ENCODE results near the gene COL4A1. TPM values are rescaled to one million over a fixed set of nuclear protein-coding genes. Genes with fewer than 3 reads are reported as not detected.
A peak's percentile ranks its signal among the peaks of the same experiment; 100 is the strongest.

COL4A1 gene
- total RNA-seq, 2 experiments from 2014 or later = not detected

DNA sequence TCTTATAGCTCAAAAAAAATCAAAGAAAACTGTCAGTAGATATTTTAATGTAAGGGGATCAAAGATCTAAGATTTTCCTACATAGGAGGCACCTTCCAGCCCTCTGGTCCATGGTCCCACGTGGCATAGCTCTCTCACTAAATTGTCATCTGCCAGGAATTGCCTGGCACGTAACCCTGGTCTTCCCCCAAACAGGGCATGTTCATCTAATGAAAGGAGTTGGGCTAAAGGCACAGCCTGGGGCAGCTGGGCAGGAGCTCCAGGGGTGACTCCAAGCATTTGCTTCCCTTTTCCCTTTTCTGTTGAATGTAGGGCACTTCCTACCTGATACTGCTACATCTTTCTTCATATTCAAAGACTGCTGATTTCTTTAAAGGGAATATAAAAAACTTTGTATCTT, 148.7 kb downstream of the COL4A1 start:
- H3K4me3 Mint-ChIP-seq = no peak overlapping the region
- no peak overlapping the region for H3K27ac Mint-ChIP-seq
- intact Hi-C loops (cut with micrococcal nuclease) = no loop called here
- H3K27me3 Mint-ChIP-seq = peaks cover 3% of the 10 kb centered on the region
- CTCF ChIA-PET = interaction anchor here (0.5 to 1.4 kb wide), 2 partner anchors 10 to 1178 kb away, joined by 3 read pairs; no protein-coding TSS in a partner anchor
- H3K36me3 Mint-ChIP-seq = no peaks in the 10 kb centered on the region
- DNase-seq = no peak
- POLR2A ChIA-PET = no interaction called here
- peaks cover 5% of the 10 kb centered on the region for H3K9me3 Mint-ChIP-seq
- H3K4me1 Mint-ChIP-seq (ENCODE audit: low read depth) = no peaks in the 10 kb centered on the region

DNA sequence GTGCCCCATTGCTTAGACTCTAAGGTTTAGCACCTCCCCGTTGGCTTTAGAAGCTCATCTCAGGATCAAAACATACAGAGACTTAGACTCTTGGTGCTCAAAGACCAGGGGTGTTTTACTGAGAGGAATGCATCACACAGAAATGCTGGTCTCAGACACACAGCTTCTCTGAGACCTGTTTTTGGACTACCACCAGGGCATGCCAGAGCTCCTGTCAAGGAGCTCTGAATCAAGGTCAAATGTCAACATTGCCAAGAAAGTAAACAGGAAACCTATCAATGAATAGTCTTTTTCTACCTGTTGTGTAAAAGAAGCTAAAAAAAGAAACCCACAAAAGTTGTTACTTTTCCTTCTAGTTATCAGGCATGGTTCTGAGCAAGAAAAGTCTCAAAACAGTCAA, 149.2 kb downstream of the COL4A1 start:
- H3K9me3 Mint-ChIP-seq = peaks cover 5% of the 10 kb centered on the region
- H3K4me3 Mint-ChIP-seq = no peak overlapping the region
- ChIA-PET CTCF (interaction anchor here (1.4 kb wide), 1 partner anchor 9 kb away, joined by 3 read pairs; no protein-coding TSS in a partner anchor), POLR2A (no interaction called here)
- H3K27me3 Mint-ChIP-seq = peaks cover 3% of the 10 kb centered on the region
- H3K36me3 Mint-ChIP-seq = no peaks in the 10 kb centered on the region
- no peak overlapping the region for H3K27ac Mint-ChIP-seq
- no peak for DNase-seq
- no peaks in the 10 kb centered on the region for H3K4me1 Mint-ChIP-seq (ENCODE audit: low read depth)
- intact Hi-C loops (cut with micrococcal nuclease) = no loop called here

DNA sequence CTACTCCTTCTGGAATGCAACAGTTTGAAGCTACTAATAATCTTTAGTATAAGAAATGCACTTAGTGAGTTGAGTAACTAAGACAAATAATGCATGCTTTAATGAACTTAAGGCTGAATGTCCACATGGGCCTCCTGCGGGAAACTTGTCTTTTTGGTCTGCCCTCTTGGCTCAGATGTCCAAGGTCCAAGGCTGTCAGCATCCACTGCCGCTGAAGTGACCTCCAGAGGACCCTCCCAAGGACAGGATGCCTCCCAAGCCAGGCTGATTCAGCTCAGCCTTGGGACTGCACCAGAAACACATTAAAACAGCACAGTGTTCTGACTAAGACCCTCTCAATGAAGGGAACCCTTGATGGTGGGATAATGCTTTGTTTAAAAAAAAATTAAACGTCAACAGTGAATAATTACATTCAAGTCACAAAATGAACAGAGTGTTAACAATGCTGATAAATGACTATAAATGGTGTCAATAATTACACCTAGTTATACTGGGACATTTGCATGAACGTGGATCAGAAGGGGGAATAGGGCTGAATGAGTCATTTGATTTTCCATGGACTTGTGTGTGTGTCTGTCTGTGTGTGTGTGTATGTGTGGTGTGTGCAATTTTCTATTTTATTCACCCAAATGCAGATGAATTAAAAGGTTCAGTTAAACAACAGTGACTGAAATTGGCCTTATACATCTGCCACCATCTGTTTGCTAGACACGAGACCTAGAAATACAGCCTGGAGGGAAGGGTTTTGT, 150.5 kb downstream of the COL4A1 start:
- H3K27ac Mint-ChIP-seq = no peak overlapping the region

DNA sequence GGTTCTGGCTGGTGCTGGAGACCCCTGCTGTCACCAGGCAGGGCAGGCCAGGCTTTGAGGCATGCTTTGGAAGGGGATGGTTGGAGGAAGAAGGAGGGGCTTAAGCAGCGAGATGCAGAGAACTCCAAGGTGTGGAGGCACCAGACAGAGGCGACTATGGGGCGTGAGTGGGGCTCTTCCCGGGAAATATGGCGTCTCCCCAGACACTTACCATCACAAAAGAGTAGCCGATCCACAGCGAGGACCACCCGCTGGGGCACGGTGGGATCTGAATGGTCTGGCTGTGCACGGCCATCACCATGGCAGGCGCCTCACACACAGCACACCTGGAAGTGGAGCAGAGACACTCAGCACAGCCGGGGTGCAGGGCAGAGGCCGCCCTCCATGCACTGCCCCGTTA, 151.9 kb downstream of the COL4A1 start:
- Mint-ChIP-seq H3K4me3 (no peak overlapping the region), H3K4me1 (ENCODE audit: low read depth) (no peaks in the 10 kb centered on the region), H3K9me3 (peaks cover 5% of the 10 kb centered on the region), H3K36me3 (no peaks in the 10 kb centered on the region), H3K27ac (no peak overlapping the region), H3K27me3 (peaks cover 2% of the 10 kb centered on the region)
- POLR2A ChIA-PET = no interaction called here
- CTCF ChIA-PET = no interaction called here
- no peak for DNase-seq
- intact Hi-C loops (cut with micrococcal nuclease) = no loop called here

More for the DNA sequence above, 150.5 kb downstream of the COL4A1 start:
- Mint-ChIP-seq H3K4me3 (no peak overlapping the region), H3K9me3 (peaks cover 5% of the 10 kb centered on the region), H3K36me3 (no peaks in the 10 kb centered on the region), H3K4me1 (ENCODE audit: low read depth) (no peaks in the 10 kb centered on the region), H3K27me3 (peaks cover 3% of the 10 kb centered on the region)
- intact Hi-C loops (cut with micrococcal nuclease) = no loop called here
- ChIA-PET CTCF (no interaction called here), POLR2A (no interaction called here)
- no peak for DNase-seq

DNA sequence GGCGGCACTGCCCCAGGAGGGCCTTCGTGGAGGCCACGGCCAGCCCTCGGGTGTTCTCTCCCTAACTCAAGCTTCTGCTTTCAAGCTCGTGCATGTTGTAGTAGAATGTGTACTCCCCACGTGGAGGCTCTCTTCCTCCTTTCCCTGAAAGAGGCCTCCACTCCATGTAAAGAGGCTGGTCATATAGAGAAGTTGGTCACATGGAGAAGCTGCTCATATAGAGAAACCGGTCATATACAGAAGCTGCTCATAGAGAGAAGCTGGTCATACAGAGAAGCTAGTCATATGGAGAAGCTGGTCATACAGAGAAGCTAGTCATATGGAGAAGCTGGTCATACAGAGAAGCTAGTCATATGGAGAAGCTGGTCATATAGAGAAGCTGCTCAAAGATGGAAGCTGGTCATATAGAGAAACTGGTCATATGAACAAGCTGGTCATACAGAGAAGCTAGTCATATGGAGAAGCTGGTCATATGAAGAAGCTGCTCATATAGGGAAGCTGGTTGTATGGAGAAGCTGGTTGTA, 152.5 kb downstream of the COL4A1 start:
- Mint-ChIP-seq H3K9me3 (peaks cover 5% of the 10 kb centered on the region), H3K36me3 (no peaks in the 10 kb centered on the region), H3K27ac (no peak overlapping the region), H3K4me3 (no peak overlapping the region), H3K4me1 (ENCODE audit: low read depth) (no peaks in the 10 kb centered on the region), H3K27me3 (no peaks in the 10 kb centered on the region)
- ChIA-PET CTCF (interaction anchor here (0.6 kb wide), 1 partner anchor 301 kb away, joined by 3 read pairs; no protein-coding TSS in a partner anchor), POLR2A (no interaction called here)
- DNase-seq = no peak
- intact Hi-C loops (cut with micrococcal nuclease) = no loop called here

DNA sequence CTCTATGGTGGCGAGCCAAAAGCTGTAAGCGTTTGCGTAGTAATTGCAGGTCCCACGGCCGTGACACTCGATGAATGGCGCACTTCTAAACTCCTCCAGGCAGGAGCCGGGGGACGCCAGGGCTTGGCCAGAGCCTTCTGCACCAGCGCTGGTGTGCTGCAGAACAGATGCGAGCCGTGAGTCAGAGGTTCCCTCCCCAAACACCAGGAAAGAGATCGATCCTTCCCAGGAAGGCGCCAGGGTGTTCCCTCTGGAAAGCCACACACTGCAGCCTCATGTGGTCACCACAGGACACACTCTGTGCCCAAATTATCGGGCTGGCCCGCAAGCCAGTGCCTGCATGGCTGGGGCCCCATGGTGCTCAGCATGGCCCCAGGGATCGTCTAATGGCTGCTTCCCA, 154.6 kb downstream of the COL4A1 start:
- DNase-seq = no peak

DNA sequence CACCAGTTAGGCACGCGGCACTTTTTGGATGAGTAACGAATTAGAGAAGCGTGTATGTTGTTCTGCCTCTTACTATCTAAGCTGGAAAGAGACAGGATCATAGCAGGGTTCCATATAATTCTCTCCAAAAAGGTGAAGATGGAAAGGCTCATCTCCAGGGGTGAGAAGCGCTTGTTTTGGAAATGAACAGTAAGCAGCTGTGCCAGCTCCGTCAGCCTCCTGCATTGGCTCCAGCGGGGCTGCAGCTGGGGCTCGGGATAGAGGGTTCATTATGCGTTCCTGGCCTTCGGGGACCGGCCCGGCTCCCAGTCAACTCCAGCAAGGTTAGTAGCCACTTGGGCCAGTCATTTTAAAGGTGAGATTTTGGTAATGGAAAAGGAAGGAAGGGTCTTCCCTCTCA, 155.5 kb downstream of the COL4A1 start:
- no peak for DNase-seq
- Mint-ChIP-seq H3K9me3 (peaks cover 5% of the 10 kb centered on the region), H3K27ac (no peak overlapping the region), H3K4me3 (no peak overlapping the region), H3K27me3 (no peaks in the 10 kb centered on the region), H3K36me3 (no peaks in the 10 kb centered on the region), H3K4me1 (ENCODE audit: low read depth) (no peaks in the 10 kb centered on the region)
- ChIA-PET POLR2A (no interaction called here), CTCF (no interaction called here)
- intact Hi-C loops (cut with micrococcal nuclease) = no loop called here

More for the DNA sequence above, 154.6 kb downstream of the COL4A1 start:
- H3K27me3 Mint-ChIP-seq = no peaks in the 10 kb centered on the region
- ChIA-PET CTCF (no interaction called here), POLR2A (no interaction called here)
- peaks cover 5% of the 10 kb centered on the region for H3K9me3 Mint-ChIP-seq
- H3K27ac Mint-ChIP-seq = no peak overlapping the region
- H3K36me3 Mint-ChIP-seq = no peaks in the 10 kb centered on the region
- intact Hi-C loops (cut with micrococcal nuclease) = no loop called here
- H3K4me3 Mint-ChIP-seq = no peak overlapping the region
- H3K4me1 Mint-ChIP-seq (ENCODE audit: low read depth) = no peaks in the 10 kb centered on the region

DNA sequence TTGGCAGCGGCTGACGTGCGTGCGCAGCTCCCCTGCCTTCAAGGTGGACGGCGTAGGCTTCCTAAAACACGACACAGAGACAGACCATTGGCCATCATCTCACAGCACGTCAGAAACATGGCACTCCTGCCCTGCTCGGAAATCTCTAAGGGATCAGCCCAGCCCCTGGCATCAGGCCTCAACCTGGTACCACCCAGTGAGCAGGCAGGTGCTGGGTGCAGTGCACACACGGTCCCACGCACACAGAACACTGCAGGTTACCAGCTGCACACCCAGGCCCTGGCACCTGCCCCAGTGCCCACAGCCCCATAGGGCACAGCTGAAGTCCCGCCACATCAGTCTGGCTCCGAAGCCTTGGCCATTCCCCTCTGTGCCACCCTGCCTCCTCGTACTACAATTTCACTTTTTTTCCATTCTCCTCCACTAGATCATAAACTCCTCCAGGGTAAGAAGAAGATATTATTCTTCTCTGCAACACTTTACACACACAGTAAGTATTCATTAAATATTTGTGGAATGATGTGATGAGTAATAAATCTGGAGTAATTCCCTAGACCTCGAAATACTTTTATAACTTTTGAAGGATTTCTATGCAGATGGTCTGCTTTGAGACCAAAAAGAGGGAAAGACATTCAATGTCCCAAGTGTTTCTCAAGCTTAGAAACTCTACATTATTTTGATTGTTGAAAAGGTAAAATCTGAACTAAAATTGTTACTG, 156.4 kb downstream of the COL4A1 start:
- Mint-ChIP-seq H3K36me3 (no peaks in the 10 kb centered on the region), H3K27ac (no peak overlapping the region), H3K27me3 (no peaks in the 10 kb centered on the region), H3K4me3 (no peak overlapping the region), H3K4me1 (ENCODE audit: low read depth) (no peaks in the 10 kb centered on the region), H3K9me3 (peaks cover 5% of the 10 kb centered on the region)
- intact Hi-C loops (cut with micrococcal nuclease) = no loop called here
- POLR2A ChIA-PET = no interaction called here
- CTCF ChIA-PET = interaction anchor here (1.6 kb wide), 1 partner anchor 9 kb away, joined by 5 read pairs; no protein-coding TSS in a partner anchor
- no peak for DNase-seq

DNA sequence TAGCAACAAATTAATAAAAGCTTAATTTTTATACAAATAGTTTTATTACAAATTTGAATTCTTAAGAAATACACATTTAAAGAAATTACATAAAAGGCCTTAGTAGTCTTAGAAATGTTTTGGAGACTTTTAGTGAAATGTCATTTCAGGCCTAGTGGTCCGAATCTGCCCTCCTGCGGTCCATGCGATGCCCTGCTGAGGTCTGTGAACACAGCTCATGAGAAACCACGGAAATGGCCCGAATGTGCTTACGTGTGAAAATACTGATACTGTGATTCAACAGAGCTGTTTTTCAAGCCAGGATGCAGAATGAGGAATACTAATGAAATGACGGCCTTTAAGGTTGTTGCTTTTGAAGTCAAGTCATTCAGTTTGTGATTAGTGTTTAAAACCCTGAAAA, 157.9 kb downstream of the COL4A1 start:
- Mint-ChIP-seq H3K4me1 (ENCODE audit: low read depth) (no peaks in the 10 kb centered on the region), H3K36me3 (no peaks in the 10 kb centered on the region), H3K4me3 (no peak overlapping the region), H3K27ac (no peak overlapping the region), H3K27me3 (peaks cover 2% of the 10 kb centered on the region), H3K9me3 (peaks cover under 1% of the 10 kb centered on the region)
- intact Hi-C loops (cut with micrococcal nuclease) = no loop called here
- no peak for DNase-seq
- POLR2A ChIA-PET = no interaction called here
- CTCF ChIA-PET = interaction anchor here (1.1 kb wide), 1 partner anchor 9 kb away, joined by 3 read pairs; no protein-coding TSS in a partner anchor

DNA sequence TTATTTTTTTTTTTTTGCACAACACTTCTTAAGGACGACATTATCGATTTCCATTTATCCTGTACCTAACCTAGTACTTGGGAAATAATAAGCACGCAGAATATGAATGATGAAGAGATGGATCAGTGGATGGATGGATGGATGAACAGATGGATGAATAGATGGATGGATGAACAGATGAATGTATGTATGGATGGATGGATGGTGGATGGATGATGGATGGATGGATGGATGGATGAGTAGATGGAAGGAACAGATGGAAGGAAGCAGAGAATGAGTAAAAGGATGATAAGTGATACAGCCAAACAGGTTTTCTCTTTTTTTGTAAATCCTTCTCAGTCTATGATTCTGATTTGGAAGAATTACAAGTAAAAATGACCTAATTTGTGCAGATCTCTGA, 166.9 kb downstream of the COL4A1 start:
- Mint-ChIP-seq H3K36me3 (no peaks in the 10 kb centered on the region), H3K27me3 (peaks cover 36% of the 10 kb centered on the region), H3K4me3 (no peak overlapping the region), H3K9me3 (peaks cover 7% of the 10 kb centered on the region), H3K4me1 (ENCODE audit: low read depth) (peaks cover 10% of the 10 kb centered on the region), H3K27ac (no peak overlapping the region)
- ChIA-PET POLR2A (no interaction called here), CTCF (interaction anchor here (2.0 kb wide), 1 partner anchor 10 kb away, joined by 5 read pairs; no protein-coding TSS in a partner anchor)
- DNase-seq = no peak
- intact Hi-C loops (cut with micrococcal nuclease) = no loop called here

DNA sequence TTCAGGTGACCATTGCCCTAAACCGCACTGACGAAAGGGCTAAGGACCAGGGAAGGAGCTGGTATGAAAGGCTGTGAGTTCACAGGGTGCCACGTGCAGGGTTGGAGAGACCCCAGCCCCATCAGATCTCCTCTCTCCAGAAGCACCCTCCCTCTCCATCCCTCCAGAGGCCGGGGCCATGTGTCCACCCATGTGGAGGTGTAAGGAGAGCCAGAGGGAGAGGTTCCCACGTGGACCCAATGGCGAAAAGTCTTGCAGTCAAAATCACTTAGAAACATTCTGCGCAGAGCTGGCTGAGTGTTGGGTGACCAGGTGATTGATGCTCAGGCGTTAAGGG, 168.3 kb downstream of the COL4A1 start:
- DNase-seq = no peak
- Mint-ChIP-seq H3K4me1 (ENCODE audit: low read depth) (peaks cover 10% of the 10 kb centered on the region), H3K27ac (no peak overlapping the region), H3K36me3 (no peaks in the 10 kb centered on the region), H3K9me3 (peaks cover 7% of the 10 kb centered on the region), H3K27me3 (peaks cover 40% of the 10 kb centered on the region), H3K4me3 (no peak overlapping the region)
- ChIA-PET POLR2A (no interaction called here), CTCF (no interaction called here)
- intact Hi-C loops (cut with micrococcal nuclease) = loop anchor here (1.0 to 5.0 kb wide), 2 partner anchors 350 to 976 kb away; no protein-coding TSS in a partner anchor

DNA sequence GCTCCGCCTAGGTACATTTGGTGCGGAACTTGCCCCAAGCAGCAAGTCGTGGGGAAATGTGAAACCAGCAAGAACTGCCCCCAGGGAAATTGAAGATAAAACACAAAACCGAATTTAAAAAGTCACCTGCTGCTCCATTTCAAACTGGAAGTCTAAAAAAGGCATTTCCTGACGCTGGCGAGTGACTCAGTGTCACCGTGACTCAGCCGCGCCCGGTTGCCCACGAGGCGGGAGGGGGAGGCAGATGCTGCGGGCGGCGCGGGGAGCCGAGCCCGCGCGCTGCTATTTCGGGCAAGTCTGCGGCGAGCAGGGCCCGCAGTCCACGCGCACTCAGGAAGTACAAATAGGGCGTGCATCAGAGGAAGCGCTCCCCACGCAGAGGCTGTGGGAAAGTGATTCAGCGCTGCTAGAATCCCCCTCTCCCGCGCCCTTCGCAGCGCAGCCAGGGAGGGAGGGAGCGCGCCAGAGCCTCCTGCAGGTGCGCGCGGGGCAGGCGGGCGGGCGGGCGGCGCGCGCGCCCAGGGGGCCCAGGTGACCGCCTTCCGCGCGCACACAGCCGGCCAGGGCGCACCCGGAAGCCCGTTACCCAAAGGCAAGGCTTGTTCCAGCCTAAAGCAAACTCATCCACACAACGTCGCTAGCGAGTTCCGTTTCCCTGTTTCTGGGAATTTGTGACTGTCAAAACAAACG, 168.8 kb downstream of the COL4A1 start:
- ChIA-PET CTCF (no interaction called here), POLR2A (no interaction called here)
- peaks cover 10% of the 10 kb centered on the region for H3K4me1 Mint-ChIP-seq (ENCODE audit: low read depth)
- H3K4me3 Mint-ChIP-seq = peak overlapping the region; percentile 65
- peaks cover 7% of the 10 kb centered on the region for H3K9me3 Mint-ChIP-seq
- peaks cover 41% of the 10 kb centered on the region for H3K27me3 Mint-ChIP-seq
- intact Hi-C loops (cut with micrococcal nuclease) = loop anchor here (1.0 to 5.0 kb wide), 2 partner anchors 350 to 976 kb away; no protein-coding TSS in a partner anchor
- peak overlapping the region; percentile 71 for H3K27ac Mint-ChIP-seq
- DNase-seq = peak; percentile 86
- no peaks in the 10 kb centered on the region for H3K36me3 Mint-ChIP-seq
